SHP77 treated with DMSO at 0.1 percent for 48 hours (cell line): Measurements from ENCODE around the gene TBC1D22A.
"Not testable (repeated sequence)": the region's sequence is repeated elsewhere in the genome, so short reads cannot be mapped to it uniquely, and the experiment has no call there.

Experiments
- DNase-seq: peaks from one replicate; lab custom pipeline; 2025; lab: John Stamatoyannopoulos, UW

The TBC1D22A gene

GRCh38 chr22:46774253-46774979 is 12.0 kb downstream of the TBC1D22A start:
- no peak for DNase-seq

GRCh38 chr22:46774980-46775849 is 12.8 kb downstream of the TBC1D22A start:
- no peak for DNase-seq

GRCh38 chr22:46775850-46776826 is 13.7 kb downstream of the TBC1D22A start:
- no peak for DNase-seq

GRCh38 chr22:46776876-46777608 is 14.6 kb downstream of the TBC1D22A start:
- DNase-seq, result no peak

- no peak for DNase-seq
These were observed 15.1 kb downstream of the TBC1D22A start for GRCh38 chr22:46777609-46777970.

GRCh38 chr22:46779023-46779422 is 16.6 kb downstream of the TBC1D22A start:
- no peak for DNase-seq

- DNase-seq, result no peak
These were observed 17.2 kb downstream of the TBC1D22A start for GRCh38 chr22:46779651-46780050.

GRCh38 chr22:46780453-46780852 is 18.0 kb downstream of the TBC1D22A start:
- DNase-seq, result no peak

- no peak for DNase-seq
These were observed 18.8 kb downstream of the TBC1D22A start for GRCh38 chr22:46781291-46781690.

GRCh38 chr22:46782200-46782599 is 19.8 kb downstream of the TBC1D22A start:
- DNase-seq, result not testable (repeated sequence)

- DNase-seq, result no peak
These were observed 21.3 kb downstream of the TBC1D22A start for GRCh38 chr22:46783721-46784120.

GRCh38 chr22:46788441-46789172 is 26.2 kb downstream of the TBC1D22A start:
- DNase-seq, result no peak

GRCh38 chr22:46789992-46790391 is 27.5 kb downstream of the TBC1D22A start:
- no peak for DNase-seq

- peak; percentile 36 for DNase-seq
These were observed 28.8 kb downstream of the TBC1D22A start for GRCh38 chr22:46791201-46791731.

- DNase-seq, result no peak
These were observed 29.8 kb downstream of the TBC1D22A start for GRCh38 chr22:46792061-46792796.

- no peak for DNase-seq
These were observed 30.4 kb downstream of the TBC1D22A start for GRCh38 chr22:46792841-46793261.

- no peak for DNase-seq
These were observed 31.0 kb downstream of the TBC1D22A start for GRCh38 chr22:46793497-46793896.

GRCh38 chr22:46794067-46794466 is 31.6 kb downstream of the TBC1D22A start:
- no peak for DNase-seq

- DNase-seq, result no peak
These were observed 32.0 kb downstream of the TBC1D22A start for GRCh38 chr22:46794491-46794890.

- DNase-seq, result no peak
These were observed 32.7 kb downstream of the TBC1D22A start for GRCh38 chr22:46795140-46795539.
